K562 (cell line): Measurements from ENCODE around the gene CCL27. TPM values are rescaled to one million over a fixed set of nuclear protein-coding genes. Genes with fewer than 3 reads are reported as not detected.

Source experiments
- ATF1 ChIP-seq, 2 experiments: fragments of 450-650 bp in 1 of 2; IDR thresholded peaks; 2 replicates each; pipeline ENCODE4 v1.6.1; 2016; ENCODE audit warnings: missing compliant biosample characterization in 1 of 2, missing genetic modification characterization in 1 of 2
- ATF7 ChIP-seq: fragments of 450-650 bp; IDR thresholded peaks from 2 replicates; pipeline ENCODE4 v1.7.1; 2014; ENCODE audit warnings: mild to moderate bottlenecking, moderate library complexity
- CBX2 ChIP-seq: fragments of 200-600 bp; sonication (generic); IDR thresholded peaks from one replicate; pipeline ENCODE4 v1.6.1; 2012; ENCODE audit warnings: mild to moderate bottlenecking, low read length, inconsistent platforms; ENCODE audit not compliant: insufficient read depth, poor library complexity, severe bottlenecking
- CREB1 ChIP-seq, 2 experiments: sonication (generic) in 1 of 2; formaldehyde crosslinking in 1 of 2; IDR thresholded peaks; 2 replicates each; pipeline versions ENCODE4 v1.6.1 to v1.8.0; 2012 to 2022; ENCODE audit warnings: inconsistent platforms in 1 of 2, mild to moderate bottlenecking in 1 of 2, missing genetic modification reagents in 1 of 2, moderate library complexity in 1 of 2
- CREB3 ChIP-seq: fragments of 450-650 bp; conservative IDR thresholded peaks from 2 replicates; pipeline ENCODE4 v1.6.1; 2016; ENCODE audit warnings: missing genetic modification characterization, low read depth, mild to moderate bottlenecking, missing compliant biosample characterization, moderate library complexity
- CTCF ChIP-seq, 3 experiments: IDR thresholded peaks in 2 of 3; conservative IDR thresholded peaks in 1 of 3; 2 replicates each; pipeline ENCODE4 v1.5.1; 2011 to 2012; ENCODE audit warnings: low read length in 3 of 3, mild to moderate bottlenecking in 3 of 3, control low read depth in 2 of 3, improper control_type of control experiment in 1 of 3, inconsistent platforms in 1 of 3, low read depth in 1 of 3, mixed read lengths in 1 of 3, moderate library complexity in 1 of 3; ENCODE audit not compliant: insufficient read depth in 2 of 3
- HDAC6 ChIP-seq: IDR thresholded peaks from 2 replicates; pipeline ENCODE4 v1.6.1; 2012; ENCODE audit warnings: low read depth, mild to moderate bottlenecking, control low read depth, inconsistent platforms, low read length, moderate library complexity
- NR1H2 ChIP-seq: sonication (generic); formaldehyde crosslinking; IDR thresholded peaks from 2 replicates; pipeline ENCODE4 v1.4.0; 2020; ENCODE audit warnings: mild to moderate bottlenecking, missing genetic modification reagents
- PHB ChIP-seq: fragments of 250-450 bp; sonication (Bioruptor Pico); IDR thresholded peaks from 2 replicates; pipeline ENCODE4 v1.5.0; 2021
- SP1 ChIP-seq: sonication (generic); formaldehyde crosslinking; IDR thresholded peaks from 2 replicates; pipeline ENCODE4 v1.8.1; 2022; ENCODE audit warnings: mild to moderate bottlenecking, missing genetic modification reagents
- SPI1 ChIP-seq: IDR thresholded peaks from 2 replicates; pipeline ENCODE4 v1.6.1; 2011; ENCODE audit warnings: low read depth, low read length, control low read depth, borderline replicate concordance
- U2AF1 ChIP-seq: fragments of 200-400 bp; formaldehyde crosslinking; optimal IDR thresholded peaks from 2 replicates; pipeline ENCODE3; 2017; ENCODE audit warnings: mild to moderate bottlenecking, low read depth, low read length, moderate library complexity
- USF1 ChIP-seq: sonication (generic); formaldehyde crosslinking; IDR thresholded peaks from 2 replicates; pipeline ENCODE4 v1.9.0; 2022; ENCODE audit warnings: mild to moderate bottlenecking, missing genetic modification reagents
- YBX1 ChIP-seq: fragments of 450-650 bp; IDR thresholded peaks from 2 replicates; pipeline ENCODE4 v1.7.1; 2016; ENCODE audit warnings: mild to moderate bottlenecking
- ZNF277 ChIP-seq: fragments of 250-450 bp; sonication (Bioruptor Pico); IDR thresholded peaks from 2 replicates; pipeline ENCODE4 v1.8.0; 2022; ENCODE audit warnings: inconsistent platforms, mild to moderate bottlenecking, moderate library complexity, borderline replicate concordance
- ZNF316 ChIP-seq: fragments of 450-650 bp; IDR thresholded peaks from 2 replicates; pipeline ENCODE4 v1.6.1; 2016
- ZNF384 ChIP-seq: IDR thresholded peaks from 2 replicates; pipeline ENCODE4 v1.6.1; 2012; ENCODE audit warnings: low read depth, low read length, improper control_type of control experiment
- polyA plus RNA-seq, 8 experiments: library from polyadenylated mRNA; depleted of rRNA in 4 of 8; stranded (reverse) in 5 of 8; unstranded in 3 of 8; fragments of >200 nt; fragmentation: Nextera tagmentation in 2 of 8; fragmentation: Illumina TruSeq in 1 of 8; extraction: Ambion mirVana in 2 of 8; extraction: Trizol in 1 of 8; gene quantifications; 2 replicates each; pipeline versions ENCODE4 v1.2.1 to v1.2.3, GENCODE V29; 2011 to 2014; ENCODE audit warnings: inconsistent platforms in 1 of 8, missing spikeins in 1 of 8
- total RNA-seq, 7 experiments: library from RNA; depleted of rRNA in 6 of 7; stranded (reverse); fragments of >200 nt in 6 of 7; fragmentation: Illumina TruSeq in 2 of 7; extraction: Trizol in 2 of 7; gene quantifications; 2 replicates each; pipeline versions ENCODE4 v1.2.1 to v1.2.3, GENCODE V29; 2011 to 2021; ENCODE audit warnings: low replicate concordance in 1 of 7
- TF ChIP-seq, protein P1 (sequence below): sonication (generic); formaldehyde crosslinking; IDR thresholded peaks from 2 replicates; pipeline ENCODE4 v1.8.1; 2023; ENCODE audit warnings: mild to moderate bottlenecking, missing genetic modification reagents, moderate library complexity
- TF ChIP-seq, protein P2 (sequence below): sonication (generic); formaldehyde crosslinking; IDR thresholded peaks from 2 replicates; pipeline ENCODE4 v1.8.0; 2022; ENCODE audit warnings: mild to moderate bottlenecking, missing genetic modification reagents

CCL27 gene
- total and polyA plus RNA-seq, 9 of the 15 experiments (the other 6 are each of a cell fraction or from before 2014, with no cell fraction given) = 0.10 to 0.53 (median 0.27) TPM; not detected in 5

DNA sequence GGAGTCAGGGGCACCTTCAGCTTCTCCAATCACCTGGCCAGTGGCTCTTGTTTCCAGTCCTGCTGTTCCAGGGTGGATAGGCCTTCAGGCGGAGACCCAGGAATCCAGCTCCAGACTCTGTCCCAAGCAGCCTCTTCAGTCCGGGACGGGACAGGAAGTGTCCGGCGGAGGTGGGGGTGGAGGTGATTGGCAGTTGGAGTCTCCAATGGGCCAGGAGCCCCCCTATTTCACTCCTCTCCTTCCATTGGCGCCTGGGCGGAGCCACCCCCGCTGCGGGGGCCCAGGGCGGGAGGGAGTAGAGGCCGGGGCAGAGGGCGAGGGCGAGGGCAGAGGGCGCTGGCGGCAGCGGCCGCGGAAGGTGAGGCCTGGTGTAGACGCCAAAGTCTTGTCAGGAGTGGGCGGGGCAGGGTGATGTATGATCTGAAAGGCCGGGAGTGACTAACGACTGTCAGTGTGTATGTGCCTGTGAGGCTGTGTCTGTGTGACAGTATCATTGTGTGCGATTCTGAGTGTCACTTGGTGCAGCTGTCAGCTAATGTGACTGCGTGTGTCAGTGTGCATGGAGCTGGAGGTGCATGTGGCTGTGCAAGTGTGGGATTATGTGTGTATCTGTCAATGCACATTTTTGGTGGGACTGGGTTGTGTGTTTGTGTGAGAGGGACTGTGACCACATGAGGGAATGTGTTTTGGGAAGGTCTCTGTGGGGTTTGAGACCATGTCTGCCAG, 10.4 kb downstream of the CCL27 start, which contains the start of gene IL11RA (continued):
- TF ChIP-seq CREB1 (IDR thresholded peaks at IDR 0.05) (no peak; the same call in 1 of the 2 replicates), CREB1 (CRISPR knock-in tag; IDR thresholded peaks at IDR 0.05) (no peak), YBX1 (no peak), NR1H2 (CRISPR knock-in tag) (no peak), USF1 (CRISPR knock-in tag) (no peak), ATF7 (peak; percentile 60; the same call in 1 of the 2 replicates), SP1 (CRISPR knock-in tag) (peak; percentile 50; the same call in 1 of the 2 replicates), ZNF316 (no peak), CTCF (IDR thresholded peaks at IDR 0.05 in 2 of 3, conservative IDR thresholded peaks at IDR 0.05 in 1 of 3; ENCODE audit: insufficient read depth in 2 of 3, low read depth in 1 of 3, low read length in 3 of 3) (peak; percentile 7 to 29 (median 20); a peak in 3 of 6 replicates), ZNF384 (no peak), ATF1 (CRISPR knock-in tag; IDR thresholded peaks at IDR 0.05) (no peak), ATF1 (tag; IDR thresholded peaks at IDR 0.05) (peak; percentile 71; the same call in 1 of the 2 replicates), U2AF1 (no peak), CREB3 (tag) (no peak), HDAC6 (no peak), SPI1 (peak; percentile 41; the same call in 1 of the 2 replicates), CBX2 (no peak), ZNF277 (no peak), PHB (CRISPR knock-in tag) (no peak)
- TF ChIP-seq, protein P1, sequence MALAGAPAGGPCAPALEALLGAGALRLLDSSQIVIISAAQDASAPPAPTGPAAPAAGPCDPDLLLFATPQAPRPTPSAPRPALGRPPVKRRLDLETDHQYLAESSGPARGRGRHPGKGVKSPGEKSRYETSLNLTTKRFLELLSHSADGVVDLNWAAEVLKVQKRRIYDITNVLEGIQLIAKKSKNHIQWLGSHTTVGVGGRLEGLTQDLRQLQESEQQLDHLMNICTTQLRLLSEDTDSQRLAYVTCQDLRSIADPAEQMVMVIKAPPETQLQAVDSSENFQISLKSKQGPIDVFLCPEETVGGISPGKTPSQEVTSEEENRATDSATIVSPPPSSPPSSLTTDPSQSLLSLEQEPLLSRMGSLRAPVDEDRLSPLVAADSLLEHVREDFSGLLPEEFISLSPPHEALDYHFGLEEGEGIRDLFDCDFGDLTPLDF (CRISPR knock-in tag) = no peak
- TF ChIP-seq, protein P2, sequence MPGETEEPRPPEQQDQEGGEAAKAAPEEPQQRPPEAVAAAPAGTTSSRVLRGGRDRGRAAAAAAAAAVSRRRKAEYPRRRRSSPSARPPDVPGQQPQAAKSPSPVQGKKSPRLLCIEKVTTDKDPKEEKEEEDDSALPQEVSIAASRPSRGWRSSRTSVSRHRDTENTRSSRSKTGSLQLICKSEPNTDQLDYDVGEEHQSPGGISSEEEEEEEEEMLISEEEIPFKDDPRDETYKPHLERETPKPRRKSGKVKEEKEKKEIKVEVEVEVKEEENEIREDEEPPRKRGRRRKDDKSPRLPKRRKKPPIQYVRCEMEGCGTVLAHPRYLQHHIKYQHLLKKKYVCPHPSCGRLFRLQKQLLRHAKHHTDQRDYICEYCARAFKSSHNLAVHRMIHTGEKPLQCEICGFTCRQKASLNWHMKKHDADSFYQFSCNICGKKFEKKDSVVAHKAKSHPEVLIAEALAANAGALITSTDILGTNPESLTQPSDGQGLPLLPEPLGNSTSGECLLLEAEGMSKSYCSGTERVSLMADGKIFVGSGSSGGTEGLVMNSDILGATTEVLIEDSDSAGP (CRISPR knock-in tag) = 0 out of 2 replicates have a peak, but pooled peaks have one; percentile 65
